CD8-positive, alpha-beta memory T cell (primary cell): ENCODE measurements around the gene RNASE11. TPM values are rescaled to one million over a fixed set of nuclear protein-coding genes. Genes with fewer than 3 reads are reported as not detected.

Experiments
- CTCF ChIA-PET: fragments of 350-600 bp; sonication (Branson Sonifier 250); formaldehyde crosslinking; loops from one replicate; lab custom pipeline; 2021; ENCODE audit warnings: antibody characterized with exemption; lab: Charles Lee
- POLR2A ChIA-PET: fragments of 350-600 bp; sonication (Branson Sonifier 250); formaldehyde crosslinking; loops from one replicate; lab custom pipeline; 2021; ENCODE audit warnings: antibody characterized with exemption; lab: Charles Lee
- DNase-seq, 5 donors: peaks; one replicate each; pipeline versions ENCODE4 v3.0.0 to v3.0.0-alpha.2; 2020 to 2022; ENCODE audit warnings: mixed read lengths in 1 of 5
- H3K27ac ChIP-seq: one replicate; pipeline ENCODE4 v1.7.0; 2013; ENCODE audit warnings: low read depth, mild to moderate bottlenecking, low read length, moderate library complexity
- H3K27me3 ChIP-seq: 2 replicates; pipeline ENCODE4 v1.7.0; 2013; ENCODE audit warnings: low read length, mild to moderate bottlenecking; ENCODE audit not compliant: insufficient read depth, poor library complexity, severe bottlenecking
- H3K36me3 ChIP-seq: 2 replicates; pipeline ENCODE4 v1.7.0; 2013; ENCODE audit warnings: mild to moderate bottlenecking, low read length, moderate library complexity; ENCODE audit not compliant: insufficient read depth
- H3K4me1 ChIP-seq: 2 replicates; pipeline ENCODE4 v1.7.0; 2013; ENCODE audit warnings: mild to moderate bottlenecking, low read length, moderate library complexity; ENCODE audit not compliant: insufficient read depth
- H3K4me3 ChIP-seq: 2 replicates; pipeline ENCODE4 v1.7.0; 2013; ENCODE audit warnings: mild to moderate bottlenecking, low read length
- H3K9me3 ChIP-seq: 2 replicates; pipeline ENCODE4 v1.7.0; 2013; ENCODE audit warnings: mild to moderate bottlenecking, low read length
- H3K27ac Mint-ChIP-seq, 8 donors: one replicate each; pipeline ENCODE4 v1.8.0; 2020 to 2021; ENCODE audit warnings: mixed read lengths in 8 of 8, mild to moderate bottlenecking in 6 of 8, inconsistent platforms in 3 of 8, moderate library complexity in 3 of 8
- H3K27me3 Mint-ChIP-seq, 2 donors: one replicate each; pipeline ENCODE4 v1.8.0; 2020 to 2021; ENCODE audit warnings: mixed read lengths in 2 of 2, mild to moderate bottlenecking in 1 of 2, moderate library complexity in 1 of 2
- H3K36me3 Mint-ChIP-seq, 3 donors: one replicate each; pipeline ENCODE4 v1.8.0; 2020 to 2021; ENCODE audit warnings: mixed read lengths in 3 of 3, inconsistent platforms in 1 of 3, mild to moderate bottlenecking in 1 of 3
- H3K4me1 Mint-ChIP-seq, 3 donors: one replicate each; pipeline ENCODE4 v1.8.0; 2020 to 2021; ENCODE audit warnings: mixed read lengths in 3 of 3, inconsistent platforms in 1 of 3, mild to moderate bottlenecking in 1 of 3
- H3K4me3 Mint-ChIP-seq, 7 donors: one replicate each; pipeline ENCODE4 v1.8.0; 2020 to 2021; ENCODE audit warnings: mixed read lengths in 7 of 7, mild to moderate bottlenecking in 6 of 7, moderate library complexity in 4 of 7, inconsistent platforms in 2 of 7
- H3K9me3 Mint-ChIP-seq, 5 donors: one replicate each; pipeline ENCODE4 v1.8.0; 2020 to 2022; ENCODE audit warnings: mixed read lengths in 5 of 5, mild to moderate bottlenecking in 3 of 5, moderate library complexity in 2 of 5, inconsistent platforms in 1 of 5
- polyA plus RNA-seq: library from polyadenylated mRNA; unstranded; fragments of 300-500 nt; fragmentation: Illumina TruSeq; gene quantifications from one replicate; pipeline ENCODE4 v1.2.3, GENCODE V29; 2021
- total RNA-seq, 2 experiments: library from RNA; stranded (reverse); gene quantifications; one replicate each; pipeline ENCODE4 v1.2.3, GENCODE V29; 2021

The RNASE11 gene
- total and polyA plus RNA-seq, 3 experiments from 2014 or later, result not detected

DNA sequence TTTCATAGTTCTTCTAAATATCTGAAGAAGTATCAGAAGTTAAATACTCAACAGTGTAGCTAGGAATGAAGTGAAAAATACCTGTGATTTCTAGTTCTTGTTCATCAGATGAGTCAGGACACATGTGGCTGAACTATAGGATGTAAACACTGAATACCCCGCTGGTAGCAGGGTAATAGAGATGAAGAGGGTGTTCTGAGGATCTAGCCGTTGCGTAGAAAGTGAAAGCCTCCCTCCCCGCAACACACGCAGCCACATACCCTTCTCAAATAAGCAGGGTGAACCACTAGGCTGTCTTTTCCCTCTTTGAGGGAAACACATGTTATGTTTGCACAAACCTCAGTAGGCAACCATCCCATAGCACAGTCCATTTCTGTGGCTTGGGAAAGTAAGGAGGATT lies 19.8 kb upstream of the RNASE11 start:
- Mint-ChIP-seq H3K27me3 (no peaks in the 10 kb centered on the region), H3K9me3 (no peaks in the 10 kb centered on the region), H3K27ac (peak overlapping the region in 2 of 8 donors; percentile 12 to 66), H3K4me3 (peak overlapping the region in 1 of 7 donors; percentile 36), H3K36me3 (no peaks in the 10 kb centered on the region), H3K4me1 (peaks cover 0 to 3% (median 0%) of the 10 kb centered on the region in 3 donors)
- no peaks in the 10 kb centered on the region for H3K27me3 ChIP-seq
- no peak for DNase-seq
- H3K27ac ChIP-seq, result no peak overlapping the region
- no peaks in the 10 kb centered on the region for H3K36me3 ChIP-seq
- peaks cover 19% of the 10 kb centered on the region for H3K4me1 ChIP-seq
- no peak overlapping the region for H3K4me3 ChIP-seq
- CTCF ChIA-PET, result interaction anchor here (1.2 to 7.2 kb wide), 5 partner anchors 138 to 290 kb away, joined by 3 to 144 read pairs (median 5); partner anchors contain the start of genes CCNB1IP1 and PNP
- POLR2A ChIA-PET, result no interaction called here
- no peaks in the 10 kb centered on the region for H3K9me3 ChIP-seq

DNA sequence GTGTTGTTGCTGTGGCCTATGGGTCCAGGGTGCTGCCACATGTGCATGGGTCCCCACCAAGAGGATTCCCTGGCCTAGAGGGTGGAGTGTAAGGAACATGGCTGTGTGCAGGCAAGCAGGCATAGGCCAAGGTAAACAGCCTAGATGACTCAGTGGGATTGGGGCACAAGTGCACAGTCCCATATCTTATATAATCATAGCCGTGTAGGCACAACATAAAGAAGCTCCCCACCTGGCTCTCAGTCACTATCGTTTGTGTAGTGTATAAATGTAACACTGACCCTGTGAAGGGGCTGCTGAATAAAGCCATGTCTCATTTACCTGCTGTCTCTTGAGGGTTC lies 19.1 kb upstream of the RNASE11 start:
- H3K36me3 ChIP-seq, result no peaks in the 10 kb centered on the region
- no peak overlapping the region for H3K27ac ChIP-seq
- H3K27me3 Mint-ChIP-seq, result no peaks in the 10 kb centered on the region
- peak overlapping the region in 1 of 7 donors; percentile 9 for H3K4me3 Mint-ChIP-seq
- peaks cover 14% of the 10 kb centered on the region for H3K4me1 ChIP-seq
- H3K4me1 Mint-ChIP-seq, result peaks cover 0 to 3% (median 0%) of the 10 kb centered on the region in 3 donors
- ChIA-PET POLR2A (no interaction called here), CTCF (interaction anchor here (1.2 to 7.2 kb wide), 4 partner anchors 137 to 278 kb away, joined by 3 to 144 read pairs (median 15); partner anchors contain the start of genes CCNB1IP1 and PNP)
- H3K4me3 ChIP-seq, result no peak overlapping the region
- H3K27me3 ChIP-seq, result no peaks in the 10 kb centered on the region
- no peaks in the 10 kb centered on the region for H3K9me3 Mint-ChIP-seq
- H3K27ac Mint-ChIP-seq, result peak overlapping the region in 1 of 8 donors; percentile 57
- DNase-seq, result no peak
- no peaks in the 10 kb centered on the region for H3K36me3 Mint-ChIP-seq
- no peaks in the 10 kb centered on the region for H3K9me3 ChIP-seq

DNA sequence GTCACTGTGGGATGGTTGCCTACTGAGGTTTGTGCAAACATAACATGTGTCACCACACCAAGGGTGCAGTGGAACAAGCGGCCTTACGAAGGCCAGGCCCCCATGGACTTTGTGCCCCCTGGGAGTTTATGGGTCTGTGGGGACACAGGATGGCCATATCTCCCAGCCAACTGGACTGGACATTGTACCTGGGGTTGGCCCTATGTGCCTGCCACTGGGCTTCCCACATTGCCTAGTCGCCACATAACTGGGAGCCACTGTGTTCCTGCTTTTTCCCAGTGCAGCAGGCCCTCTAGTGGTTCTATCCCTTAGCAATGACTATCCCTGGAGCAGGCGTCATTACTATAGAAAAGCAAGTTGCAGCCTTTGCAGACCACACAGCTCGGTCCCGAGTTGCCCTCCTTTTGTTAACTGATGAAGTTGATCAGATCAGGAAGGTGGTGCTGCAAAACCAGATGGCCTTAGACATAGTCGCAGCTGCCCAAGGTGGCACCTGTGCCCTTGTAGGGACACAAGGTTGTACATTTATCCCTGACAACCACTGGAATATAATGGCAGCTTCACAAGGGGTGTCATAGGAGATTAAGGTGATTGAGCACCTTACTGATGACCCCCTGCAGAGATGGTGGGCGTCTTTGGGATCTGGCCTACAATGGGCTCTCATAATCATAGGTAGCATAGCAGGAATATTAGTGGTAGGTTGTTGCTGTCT lies 18.5 kb upstream of the RNASE11 start:
- Mint-ChIP-seq H3K9me3 (no peaks in the 10 kb centered on the region), H3K27me3 (peaks cover 0 to 1% of the 10 kb centered on the region in 2 donors), H3K4me1 (peaks cover 0 to 3% (median 0%) of the 10 kb centered on the region in 3 donors), H3K36me3 (no peaks in the 10 kb centered on the region), H3K27ac (peak overlapping the region in 3 of 8 donors; percentile 17 to 57 (median 46)), H3K4me3 (no peak overlapping the region)
- H3K36me3 ChIP-seq, result no peaks in the 10 kb centered on the region
- H3K27me3 ChIP-seq, result no peaks in the 10 kb centered on the region
- POLR2A ChIA-PET, result no interaction called here
- DNase-seq, result no peak
- no peaks in the 10 kb centered on the region for H3K9me3 ChIP-seq
- no peak overlapping the region for H3K4me3 ChIP-seq
- CTCF ChIA-PET, result interaction anchor here (2.1 to 7.2 kb wide), 3 partner anchors 137 to 277 kb away, joined by 5 to 144 read pairs (median 25); partner anchors contain the start of genes CCNB1IP1 and PNP
- H3K4me1 ChIP-seq, result peaks cover 13% of the 10 kb centered on the region
- no peak overlapping the region for H3K27ac ChIP-seq

DNA sequence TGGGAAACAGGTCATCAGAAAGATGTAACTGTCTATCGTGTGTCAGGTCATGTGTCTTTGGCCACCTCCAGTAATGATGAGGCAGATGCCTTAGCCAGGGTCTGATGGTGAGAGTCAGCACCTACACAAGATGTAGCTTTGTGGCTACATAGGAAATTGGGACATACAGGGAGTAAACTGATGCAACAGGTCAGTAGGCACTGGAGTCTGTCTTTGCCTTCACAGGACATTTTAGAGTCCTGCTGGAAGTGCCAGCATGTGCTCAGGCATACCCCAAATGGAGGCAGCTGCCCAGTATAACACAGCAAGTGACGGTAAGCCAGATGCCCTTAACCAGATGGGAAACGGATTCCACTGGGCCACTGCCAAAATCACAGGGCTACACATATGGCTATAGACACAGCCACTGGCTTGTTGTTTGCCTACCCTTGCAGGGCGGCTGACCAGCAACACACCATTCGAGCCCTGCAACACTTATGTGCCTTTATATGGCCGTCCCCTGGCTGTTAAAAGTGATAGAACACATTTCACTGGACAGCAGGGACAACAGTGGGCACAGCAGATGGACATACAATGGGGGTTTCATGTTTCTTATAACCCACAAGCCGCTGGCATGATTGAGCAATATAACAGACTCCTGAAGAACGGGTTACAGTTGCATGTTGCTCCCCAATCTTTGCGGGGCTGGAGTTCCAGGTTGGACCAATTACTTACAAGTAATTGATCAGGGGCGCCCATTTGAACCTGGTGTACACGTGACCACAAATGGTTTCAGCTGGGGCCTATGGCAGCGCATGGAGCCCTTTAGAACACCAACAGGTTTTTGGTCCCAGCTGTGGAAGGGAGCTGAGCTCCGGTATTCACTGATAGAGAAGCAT lies 16.3 kb upstream of the RNASE11 start:
- Mint-ChIP-seq H3K27ac (peak overlapping the region in 1 of 8 donors; percentile 29), H3K4me1 (peaks cover 0 to 3% (median 0%) of the 10 kb centered on the region in 3 donors), H3K4me3 (no peak overlapping the region), H3K27me3 (peaks cover 1 to 4% of the 10 kb centered on the region in 2 donors), H3K36me3 (no peaks in the 10 kb centered on the region), H3K9me3 (no peaks in the 10 kb centered on the region)
- no peaks in the 10 kb centered on the region for H3K9me3 ChIP-seq
- no peaks in the 10 kb centered on the region for H3K4me1 ChIP-seq
- no peak overlapping the region for H3K27ac ChIP-seq
- no peaks in the 10 kb centered on the region for H3K36me3 ChIP-seq
- CTCF ChIA-PET, result interaction anchor here (1.5 to 7.2 kb wide), 2 partner anchors 275 to 277 kb away, joined by 4 to 144 read pairs; partner anchors contain the start of gene CCNB1IP1
- DNase-seq, result no peak
- no peak overlapping the region for H3K4me3 ChIP-seq
- H3K27me3 ChIP-seq, result no peaks in the 10 kb centered on the region
- POLR2A ChIA-PET, result no interaction called here

DNA sequence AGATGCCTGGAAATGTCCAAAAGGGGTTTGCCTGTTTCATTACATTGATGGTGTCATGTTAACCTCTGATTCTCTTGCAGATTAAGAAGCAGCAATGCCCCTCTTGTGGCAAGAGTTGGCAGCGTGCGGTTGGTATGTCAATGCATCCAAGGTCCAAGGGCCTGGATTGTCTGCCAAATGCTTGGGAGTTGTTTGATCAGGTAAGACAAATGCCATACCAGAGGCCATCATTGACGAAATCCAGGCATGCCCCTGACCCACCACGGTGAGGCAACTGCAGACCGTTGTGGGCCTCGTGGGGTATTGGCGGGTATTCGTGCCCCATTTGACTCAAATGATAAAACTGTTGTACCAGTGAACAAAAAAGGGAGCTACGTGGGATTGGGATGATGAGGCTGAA lies 14.8 kb upstream of the RNASE11 start:
- Histone ChIP-seq H3K4me1 (no peaks in the 10 kb centered on the region), H3K4me3 (no peak overlapping the region), H3K27ac (no peak overlapping the region), H3K36me3 (no peaks in the 10 kb centered on the region), H3K9me3 (no peaks in the 10 kb centered on the region), H3K27me3 (no peaks in the 10 kb centered on the region)
- H3K36me3 Mint-ChIP-seq, result no peaks in the 10 kb centered on the region
- H3K9me3 Mint-ChIP-seq, result no peaks in the 10 kb centered on the region
- peaks cover 1 to 4% of the 10 kb centered on the region in 2 donors for H3K27me3 Mint-ChIP-seq
- ChIA-PET CTCF (interaction anchor here (1.5 kb wide), 1 partner anchor 275 kb away, joined by 4 read pairs; no protein-coding TSS in a partner anchor), POLR2A (no interaction called here)
- no peaks in the 10 kb centered on the region for H3K4me1 Mint-ChIP-seq
- no peak overlapping the region for H3K27ac Mint-ChIP-seq
- H3K4me3 Mint-ChIP-seq, result no peak overlapping the region
- no peak for DNase-seq

DNA sequence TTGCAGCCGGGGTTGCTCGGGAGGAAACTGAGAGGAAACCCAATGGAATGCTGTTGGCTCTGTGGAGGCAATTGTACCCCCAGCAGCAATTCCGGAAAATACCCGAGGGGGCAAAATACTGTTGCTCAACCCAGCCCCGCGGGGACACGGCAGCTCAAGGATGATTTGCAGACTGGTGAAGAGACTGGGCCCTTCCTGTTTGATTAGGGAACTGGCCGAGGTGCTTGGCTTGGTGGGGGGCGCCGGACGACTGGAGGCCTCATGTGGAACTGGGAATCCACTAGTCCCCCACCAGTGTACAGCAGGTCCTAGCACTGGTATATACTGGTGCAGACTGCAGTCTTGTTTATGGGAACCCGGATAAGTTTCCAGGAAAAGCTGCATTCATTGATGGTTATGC lies 13.7 kb upstream of the RNASE11 start:
- POLR2A ChIA-PET, result no interaction called here
- no peak overlapping the region for H3K4me3 ChIP-seq
- Mint-ChIP-seq H3K4me1 (no peaks in the 10 kb centered on the region), H3K4me3 (no peak overlapping the region), H3K27me3 (peaks cover 1 to 10% of the 10 kb centered on the region in 2 donors), H3K27ac (no peak overlapping the region), H3K9me3 (no peaks in the 10 kb centered on the region), H3K36me3 (no peaks in the 10 kb centered on the region)
- no peaks in the 10 kb centered on the region for H3K4me1 ChIP-seq
- DNase-seq, result no peak
- CTCF ChIA-PET, result interaction anchor here (1.5 kb wide), 1 partner anchor 184 kb away, joined by 3 read pairs; no protein-coding TSS in a partner anchor
- no peaks in the 10 kb centered on the region for H3K27me3 ChIP-seq
- H3K9me3 ChIP-seq, result no peaks in the 10 kb centered on the region
- H3K27ac ChIP-seq, result no peak overlapping the region
- H3K36me3 ChIP-seq, result no peaks in the 10 kb centered on the region

DNA sequence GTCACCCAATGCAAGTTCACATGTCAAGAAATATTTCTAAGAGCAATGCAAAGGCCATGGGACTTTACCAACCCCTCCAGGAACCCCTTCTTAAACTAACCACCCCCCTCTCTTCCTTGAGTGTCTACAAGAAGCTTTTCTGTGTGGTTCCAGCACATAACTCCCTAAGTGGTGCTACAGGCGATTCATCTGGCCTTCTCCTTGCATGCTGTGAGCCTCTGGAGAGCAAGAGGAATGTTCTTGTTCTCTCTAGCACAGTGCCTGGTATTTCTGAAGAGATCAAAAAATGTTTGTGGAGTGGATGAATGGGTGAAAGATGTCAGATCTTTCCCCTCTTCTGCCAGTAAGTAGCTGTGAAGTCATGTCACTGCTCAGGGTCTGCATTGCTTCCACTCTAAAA lies 9.3 kb upstream of the RNASE11 start:
- Histone ChIP-seq H3K4me3 (no peak overlapping the region), H3K4me1 (no peaks in the 10 kb centered on the region), H3K27me3 (no peaks in the 10 kb centered on the region), H3K36me3 (no peaks in the 10 kb centered on the region), H3K9me3 (no peaks in the 10 kb centered on the region), H3K27ac (no peak overlapping the region)
- no peak overlapping the region for H3K27ac Mint-ChIP-seq
- H3K4me3 Mint-ChIP-seq, result no peak overlapping the region
- peaks cover 5 to 19% of the 10 kb centered on the region in 2 donors for H3K27me3 Mint-ChIP-seq
- H3K36me3 Mint-ChIP-seq, result no peaks in the 10 kb centered on the region
- peaks cover 0 to 4% (median 0%) of the 10 kb centered on the region in 3 donors for H3K4me1 Mint-ChIP-seq
- DNase-seq, result no peak
- ChIA-PET CTCF (interaction anchor here (1.1 kb wide), 1 partner anchor 18 kb away, joined by 4 read pairs; no protein-coding TSS in a partner anchor), POLR2A (no interaction called here)
- H3K9me3 Mint-ChIP-seq, result no peaks in the 10 kb centered on the region
